SK-N-SH treated with all-trans-retinoic acid at 6 μM for 48 hours (cell line): Measurements from ENCODE around the gene CACNA2D3.
A peak's percentile ranks its signal among the peaks of the same experiment; 100 is the strongest.

Experiments used
- ATAC-seq: fragments of 200-7000 bp; cut with Tn5 transposase; 3 replicates; pipeline ENCODE4 v1.9.1; 2020; ENCODE audit warnings: mild to moderate bottlenecking, moderate library complexity
- BACH2 ChIP-seq: fragments of 250-450 bp; sonication (Bioruptor Pico); IDR thresholded peaks from 2 replicates; pipeline ENCODE4 v1.9.0; 2021; ENCODE audit warnings: mild to moderate bottlenecking, borderline replicate concordance
- CSDC2 ChIP-seq: fragments of 250-450 bp; sonication (Bioruptor Pico); IDR thresholded peaks from 2 replicates; pipeline ENCODE4 v1.5.0; 2020; ENCODE audit warnings: mild to moderate bottlenecking, moderate library complexity
- ESRRG ChIP-seq: fragments of 250-450 bp; sonication (Bioruptor Pico); IDR thresholded peaks from 2 replicates; pipeline ENCODE4 v1.6.1; 2021; ENCODE audit warnings: mild to moderate bottlenecking
- GLIS3 ChIP-seq: fragments of 250-450 bp; sonication (Bioruptor Pico); IDR thresholded peaks from 2 replicates; pipeline ENCODE4 v1.5.0; 2020; ENCODE audit warnings: mild to moderate bottlenecking, moderate library complexity
- ISL1 ChIP-seq: fragments of 250-450 bp; sonication (Bioruptor Pico); IDR thresholded peaks from 2 replicates; pipeline ENCODE4 v2.1.2; 2022; ENCODE audit warnings: mild to moderate bottlenecking, moderate library complexity
- OSR1 ChIP-seq: fragments of 250-450 bp; sonication (Bioruptor Pico); IDR thresholded peaks from 2 replicates; pipeline ENCODE4 v1.8.0; 2022; ENCODE audit warnings: moderate library complexity, mild to moderate bottlenecking, inconsistent platforms
- POU6F1 ChIP-seq: fragments of 250-450 bp; sonication (Bioruptor Pico); IDR thresholded peaks from 2 replicates; pipeline ENCODE4 v1.8.0; 2021; ENCODE audit warnings: low read depth, mild to moderate bottlenecking, moderate library complexity, borderline replicate concordance
- PPARA ChIP-seq: fragments of 250-450 bp; sonication (Bioruptor Pico); IDR thresholded peaks from 2 replicates; pipeline ENCODE4 v1.5.0; 2020; ENCODE audit warnings: mild to moderate bottlenecking, borderline replicate concordance
- RARB ChIP-seq: fragments of 250-450 bp; sonication (Bioruptor Pico); IDR thresholded peaks from 2 replicates; pipeline ENCODE4 v1.8.0; 2021; ENCODE audit warnings: mild to moderate bottlenecking, moderate library complexity
- SNAI2 ChIP-seq: fragments of 250-450 bp; sonication (Bioruptor Pico); IDR thresholded peaks from 2 replicates; pipeline ENCODE4 v1.5.0; 2020; ENCODE audit warnings: mild to moderate bottlenecking, moderate library complexity
- TCF4 ChIP-seq: fragments of 250-450 bp; sonication (Bioruptor Pico); IDR thresholded peaks from 2 replicates; pipeline ENCODE4 v1.8.0; 2021; ENCODE audit warnings: mild to moderate bottlenecking, moderate library complexity, borderline replicate concordance
- TOX ChIP-seq: fragments of 250-450 bp; sonication (Bioruptor Pico); IDR thresholded peaks from 2 replicates; pipeline ENCODE4 v1.8.0; 2021; ENCODE audit warnings: mild to moderate bottlenecking, moderate library complexity, borderline replicate concordance
- ZC3H10 ChIP-seq: fragments of 250-450 bp; sonication (Bioruptor Pico); IDR thresholded peaks from 2 replicates; pipeline ENCODE4 v1.5.1; 2021; ENCODE audit warnings: mild to moderate bottlenecking, moderate library complexity
- ZFP3 ChIP-seq: fragments of 250-450 bp; sonication (Bioruptor Pico); IDR thresholded peaks from 2 replicates; pipeline ENCODE4 v1.5.0; 2020; ENCODE audit warnings: mild to moderate bottlenecking, moderate library complexity
- ZNF565 ChIP-seq: fragments of 450-650 bp; formaldehyde crosslinking; conservative IDR thresholded peaks from 2 replicates; pipeline ENCODE4 v1.5.0; 2020; ENCODE audit warnings: low read depth, mild to moderate bottlenecking, moderate library complexity
- ZNF70 ChIP-seq: fragments of 450-650 bp; formaldehyde crosslinking; IDR thresholded peaks from 2 replicates; pipeline ENCODE4 v1.5.0; 2020; ENCODE audit warnings: mild to moderate bottlenecking, moderate library complexity
- ZNF8 ChIP-seq: fragments of 450-650 bp; formaldehyde crosslinking; IDR thresholded peaks from 2 replicates; pipeline ENCODE4 v1.5.0; 2020; ENCODE audit warnings: mild to moderate bottlenecking, moderate library complexity
- TF ChIP-seq, protein P1 (sequence below): fragments of 250-450 bp; sonication (Bioruptor Pico); IDR thresholded peaks from 2 replicates; pipeline ENCODE4 v1.5.0; 2020; ENCODE audit warnings: mild to moderate bottlenecking, moderate library complexity
- TF ChIP-seq, protein P2 (sequence below): fragments of 250-450 bp; sonication (Bioruptor Pico); IDR thresholded peaks from 2 replicates; pipeline ENCODE4 v1.5.1; 2020; ENCODE audit warnings: low read depth, mild to moderate bottlenecking, moderate library complexity
- TF ChIP-seq, protein P3 (sequence below): fragments of 250-450 bp; sonication (Bioruptor Pico); IDR thresholded peaks from 2 replicates; pipeline ENCODE4 v1.8.0; 2020; ENCODE audit warnings: mild to moderate bottlenecking, moderate library complexity, borderline replicate concordance

Gene CACNA2D3

GRCh38 chr3:54790051-54790450 is 667.7 kb downstream of the CACNA2D3 start:
- TF ChIP-seq ZNF70 (CRISPR knock-in tag): no peak
- TF ChIP-seq BACH2 (CRISPR knock-in tag): no peak
- TF ChIP-seq ISL1 (CRISPR knock-in tag): no peak
- TF ChIP-seq, protein P1, sequence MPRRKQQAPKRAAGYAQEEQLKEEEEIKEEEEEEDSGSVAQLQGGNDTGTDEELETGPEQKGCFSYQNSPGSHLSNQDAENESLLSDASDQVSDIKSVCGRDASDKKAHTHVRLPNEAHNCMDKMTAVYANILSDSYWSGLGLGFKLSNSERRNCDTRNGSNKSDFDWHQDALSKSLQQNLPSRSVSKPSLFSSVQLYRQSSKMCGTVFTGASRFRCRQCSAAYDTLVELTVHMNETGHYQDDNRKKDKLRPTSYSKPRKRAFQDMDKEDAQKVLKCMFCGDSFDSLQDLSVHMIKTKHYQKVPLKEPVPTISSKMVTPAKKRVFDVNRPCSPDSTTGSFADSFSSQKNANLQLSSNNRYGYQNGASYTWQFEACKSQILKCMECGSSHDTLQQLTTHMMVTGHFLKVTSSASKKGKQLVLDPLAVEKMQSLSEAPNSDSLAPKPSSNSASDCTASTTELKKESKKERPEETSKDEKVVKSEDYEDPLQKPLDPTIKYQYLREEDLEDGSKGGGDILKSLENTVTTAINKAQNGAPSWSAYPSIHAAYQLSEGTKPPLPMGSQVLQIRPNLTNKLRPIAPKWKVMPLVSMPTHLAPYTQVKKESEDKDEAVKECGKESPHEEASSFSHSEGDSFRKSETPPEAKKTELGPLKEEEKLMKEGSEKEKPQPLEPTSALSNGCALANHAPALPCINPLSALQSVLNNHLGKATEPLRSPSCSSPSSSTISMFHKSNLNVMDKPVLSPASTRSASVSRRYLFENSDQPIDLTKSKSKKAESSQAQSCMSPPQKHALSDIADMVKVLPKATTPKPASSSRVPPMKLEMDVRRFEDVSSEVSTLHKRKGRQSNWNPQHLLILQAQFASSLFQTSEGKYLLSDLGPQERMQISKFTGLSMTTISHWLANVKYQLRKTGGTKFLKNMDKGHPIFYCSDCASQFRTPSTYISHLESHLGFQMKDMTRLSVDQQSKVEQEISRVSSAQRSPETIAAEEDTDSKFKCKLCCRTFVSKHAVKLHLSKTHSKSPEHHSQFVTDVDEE (CRISPR knock-in tag): no peak
- TF ChIP-seq SNAI2: no peak
- no peak for TF ChIP-seq ZFP3 (CRISPR knock-in tag)
- TF ChIP-seq ZNF565 (CRISPR knock-in tag): no peak
- TF ChIP-seq TOX (CRISPR knock-in tag): no peak
- no peak for TF ChIP-seq ZNF8 (CRISPR knock-in tag)
- TF ChIP-seq PPARA (CRISPR knock-in tag): no peak
- no peak for TF ChIP-seq ESRRG (CRISPR knock-in tag)
- TF ChIP-seq GLIS3: no peak
- TF ChIP-seq, protein P2, sequence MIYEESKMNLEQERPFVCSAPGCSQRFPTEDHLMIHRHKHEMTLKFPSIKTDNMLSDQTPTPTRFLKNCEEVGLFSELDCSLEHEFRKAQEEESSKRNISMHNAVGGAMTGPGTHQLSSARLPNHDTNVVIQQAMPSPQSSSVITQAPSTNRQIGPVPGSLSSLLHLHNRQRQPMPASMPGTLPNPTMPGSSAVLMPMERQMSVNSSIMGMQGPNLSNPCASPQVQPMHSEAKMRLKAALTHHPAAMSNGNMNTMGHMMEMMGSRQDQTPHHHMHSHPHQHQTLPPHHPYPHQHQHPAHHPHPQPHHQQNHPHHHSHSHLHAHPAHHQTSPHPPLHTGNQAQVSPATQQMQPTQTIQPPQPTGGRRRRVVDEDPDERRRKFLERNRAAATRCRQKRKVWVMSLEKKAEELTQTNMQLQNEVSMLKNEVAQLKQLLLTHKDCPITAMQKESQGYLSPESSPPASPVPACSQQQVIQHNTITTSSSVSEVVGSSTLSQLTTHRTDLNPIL (CRISPR knock-in tag): no peak
- no peak for TF ChIP-seq POU6F1
- TF ChIP-seq, protein P3, sequence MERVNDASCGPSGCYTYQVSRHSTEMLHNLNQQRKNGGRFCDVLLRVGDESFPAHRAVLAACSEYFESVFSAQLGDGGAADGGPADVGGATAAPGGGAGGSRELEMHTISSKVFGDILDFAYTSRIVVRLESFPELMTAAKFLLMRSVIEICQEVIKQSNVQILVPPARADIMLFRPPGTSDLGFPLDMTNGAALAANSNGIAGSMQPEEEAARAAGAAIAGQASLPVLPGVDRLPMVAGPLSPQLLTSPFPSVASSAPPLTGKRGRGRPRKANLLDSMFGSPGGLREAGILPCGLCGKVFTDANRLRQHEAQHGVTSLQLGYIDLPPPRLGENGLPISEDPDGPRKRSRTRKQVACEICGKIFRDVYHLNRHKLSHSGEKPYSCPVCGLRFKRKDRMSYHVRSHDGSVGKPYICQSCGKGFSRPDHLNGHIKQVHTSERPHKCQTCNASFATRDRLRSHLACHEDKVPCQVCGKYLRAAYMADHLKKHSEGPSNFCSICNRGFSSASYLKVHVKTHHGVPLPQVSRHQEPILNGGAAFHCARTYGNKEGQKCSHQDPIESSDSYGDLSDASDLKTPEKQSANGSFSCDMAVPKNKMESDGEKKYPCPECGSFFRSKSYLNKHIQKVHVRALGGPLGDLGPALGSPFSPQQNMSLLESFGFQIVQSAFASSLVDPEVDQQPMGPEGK (CRISPR knock-in tag): no peak
- TF ChIP-seq RARB (CRISPR knock-in tag): no peak
- TF ChIP-seq ZC3H10: no peak
- no peak for TF ChIP-seq CSDC2 (CRISPR knock-in tag)
- TF ChIP-seq TCF4 (CRISPR knock-in tag): no peak
- TF ChIP-seq OSR1 (CRISPR knock-in tag): no peak
- no peak for ATAC-seq

DNA sequence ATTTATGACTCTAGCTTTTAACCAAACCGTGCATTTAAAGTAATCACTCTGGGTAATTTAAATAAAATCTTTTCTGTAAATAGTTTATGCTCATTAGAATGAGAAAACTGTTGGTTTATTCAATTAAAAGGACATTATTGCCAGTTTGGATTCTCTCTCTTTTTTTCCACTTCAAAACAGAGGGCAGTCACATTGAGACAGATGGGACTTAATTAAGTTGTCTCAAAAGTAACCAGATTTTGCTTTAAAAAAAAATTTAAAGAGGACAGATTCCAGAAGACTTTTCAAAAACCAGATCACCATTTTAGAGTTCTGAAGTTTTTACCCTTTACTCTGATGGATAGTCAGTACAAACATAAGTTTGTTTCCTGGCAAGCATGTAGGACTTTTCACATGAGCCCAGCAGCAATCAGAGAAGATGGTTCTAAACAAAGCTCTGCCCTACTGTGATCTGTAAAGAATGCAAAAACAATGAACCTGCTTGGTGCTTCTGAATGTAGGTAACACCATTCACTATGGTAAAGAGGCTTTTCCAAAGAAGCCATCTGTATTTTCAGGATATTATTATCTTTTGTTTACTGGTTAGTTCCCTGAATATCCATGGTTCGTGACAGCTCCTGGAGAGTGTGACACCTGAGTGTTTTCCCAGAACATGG is 669.3 kb downstream of the CACNA2D3 start:
- ATAC-seq: no peak
- TF ChIP-seq, protein P1 (CRISPR knock-in tag): 0 out of 2 replicates have a peak, but pooled peaks have one; percentile 17
- TF ChIP-seq CSDC2 (CRISPR knock-in tag) (no peak), TCF4 (CRISPR knock-in tag) (peak; percentile 73), POU6F1 (no peak)
- TF ChIP-seq, all 23 proteins: peak for 2
